Measurements from ENCODE around the gene MAPK8. TPM values are rescaled to one million over a fixed set of nuclear protein-coding genes. Genes with fewer than 3 reads are reported as not detected.

Gene MAPK8
- total and polyA plus RNA-seq, 9 of the 15 experiments (the other 6 are each of a cell fraction or from before 2014, with no cell fraction given): 6.4 to 159 (median 71.0) TPM

DNA sequence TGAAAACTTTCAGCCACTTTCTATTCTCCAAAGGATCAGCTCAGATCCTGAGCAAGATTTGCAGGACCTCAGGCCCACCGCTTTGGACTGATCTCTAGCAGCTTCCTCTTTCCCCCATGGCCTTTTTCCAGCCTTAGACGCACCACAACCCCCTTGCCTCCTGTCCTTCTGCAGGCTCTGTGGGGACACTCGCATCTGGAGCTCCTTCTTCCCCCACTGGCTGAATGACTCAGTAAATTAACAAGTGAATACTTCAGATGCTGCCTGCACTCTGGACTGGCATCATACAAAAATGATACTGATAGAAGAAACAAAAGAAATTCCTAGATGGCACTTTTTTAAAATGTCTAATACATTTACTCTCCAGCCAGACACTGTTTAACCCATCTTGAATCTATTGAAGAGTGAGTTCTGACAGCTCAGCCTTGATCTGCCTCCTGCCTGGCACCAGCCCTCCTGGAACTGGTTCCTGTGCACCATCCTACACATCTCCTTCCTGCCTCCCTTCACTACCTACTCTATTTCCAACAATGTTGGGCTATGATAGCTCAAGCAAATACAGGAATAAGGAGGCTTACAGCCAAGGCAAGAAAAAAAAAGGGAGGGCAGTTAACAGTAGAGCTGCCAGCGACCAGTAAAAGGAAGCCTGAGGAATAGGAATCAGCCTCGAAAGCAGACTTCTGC lies 35.3 kb upstream of the MAPK8 start (continued):
- TF ChIP-seq ZNF699 (CRISPR knock-in tag; IDR thresholded peaks at IDR 0.05; ENCODE audit: insufficient replicate concordance) (no peak), ZC3H8 (IDR thresholded peaks at IDR 0.05) (no peak), U2AF1 (optimal IDR thresholded peaks at IDR 0.05; ENCODE audit: low read depth, low read length) (no peak), SP1 (CRISPR knock-in tag; IDR thresholded peaks at IDR 0.05) (no peak)
- TF ChIP-seq, protein P1, sequence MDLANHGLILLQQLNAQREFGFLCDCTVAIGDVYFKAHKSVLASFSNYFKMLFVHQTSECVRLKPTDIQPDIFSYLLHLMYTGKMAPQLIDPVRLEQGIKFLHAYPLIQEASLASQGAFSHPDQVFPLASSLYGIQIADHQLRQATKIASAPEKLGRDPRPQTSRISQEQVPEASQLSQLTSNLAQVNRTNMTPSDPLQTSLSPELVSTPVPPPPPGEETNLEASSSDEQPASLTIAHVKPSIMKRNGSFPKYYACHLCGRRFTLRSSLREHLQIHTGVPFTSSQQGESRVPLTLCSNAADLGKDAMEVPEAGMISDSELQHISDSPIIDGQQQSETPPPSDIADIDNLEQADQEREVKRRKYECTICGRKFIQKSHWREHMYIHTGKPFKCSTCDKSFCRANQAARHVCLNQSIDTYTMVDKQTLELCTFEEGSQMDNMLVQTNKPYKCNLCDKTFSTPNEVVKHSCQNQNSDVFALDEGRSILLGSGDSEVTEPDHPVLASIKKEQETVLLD (IDR thresholded peaks at IDR 0.05): no peak

DNA sequence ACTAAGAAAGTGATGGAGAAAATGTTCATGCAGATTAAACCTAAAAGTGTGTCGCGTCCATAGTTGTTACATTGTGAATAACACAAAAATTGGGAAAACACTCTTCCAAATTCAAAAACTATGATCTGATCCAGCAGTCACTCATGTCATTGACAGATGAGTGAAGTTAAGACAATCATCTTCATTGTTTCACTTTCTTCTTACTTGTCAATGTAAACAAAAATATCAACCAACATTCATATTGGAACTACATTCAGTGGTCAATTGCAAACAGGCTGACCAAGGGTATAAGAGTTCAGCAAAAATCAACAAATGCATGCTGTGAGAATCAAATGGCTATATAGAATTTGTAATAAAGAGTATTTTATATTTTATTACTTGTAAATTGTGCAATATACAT lies 33.8 kb upstream of the MAPK8 start:
- Histone ChIP-seq H3K9me1 (ENCODE audit: control insufficient read depth, insufficient read depth, low read length) (no peaks in the 10 kb centered on the region), H3K9ac (ENCODE audit: insufficient read depth in 1 of 2, low read depth in 2 of 2, low read length in 2 of 2) (no peak overlapping the region), H3K27me3 (ENCODE audit: control insufficient read depth in 2 of 2, insufficient read depth in 2 of 2, low read length in 2 of 2) (peaks cover 12 to 28% of the 10 kb centered on the region in 2 experiments), H4K20me1 (replicated peaks; ENCODE audit: control insufficient read depth, insufficient read depth, low read length) (no peaks in the 10 kb centered on the region), H3K4me1 (replicated peaks in 1 of 2; ENCODE audit: control insufficient read depth in 2 of 2, insufficient read depth in 2 of 2, low read length in 2 of 2) (no peaks in the 10 kb centered on the region), H3K79me2 (ENCODE audit: control insufficient read depth, insufficient read depth, low read length) (no peaks in the 10 kb centered on the region), H3K4me3 (no peak overlapping the region), H3K9me3 (replicated peaks; ENCODE audit: control insufficient read depth, insufficient read depth, low read depth, low read length) (no peaks in the 10 kb centered on the region), H2AFZ (ENCODE audit: low read depth, low read length) (no peak overlapping the region), H3K36me3 (ENCODE audit: control insufficient read depth, insufficient read depth, low read length) (no peaks in the 10 kb centered on the region), H3K27ac (ENCODE audit: extremely low read depth, low read depth, low read length) (no peak overlapping the region), H3K4me2 (ENCODE audit: insufficient read depth, low read length) (no peak overlapping the region)
- no peak for DNase-seq (ENCODE audit: extremely low read depth in 1 of 4, low spot score in 3 of 4)
- ChIA-PET CTCF (ENCODE audit: low intra/inter-chr PET ratio) (no interaction called here), POLR2A (interaction anchor here (1.5 kb wide), 1 partner anchor 46 kb away, joined by 3 read pairs; no protein-coding TSS in a partner anchor)
- TF ChIP-seq XRCC5 (IDR thresholded peaks at IDR 0.05; ENCODE audit: low read depth, low read length): no peak
- TF ChIP-seq PPARD (CRISPR knock-in tag; IDR thresholded peaks at IDR 0.05): no peak
- no peak for TF ChIP-seq CEBPG (CRISPR knock-in tag; IDR thresholded peaks at IDR 0.05)
- peak in 1 of 2 experiments; percentile 67; a peak in 1 of 4 replicates for TF ChIP-seq CEBPG (tag; conservative IDR thresholded peaks at IDR 0.05 in 1 of 2, IDR thresholded peaks at IDR 0.05 in 1 of 2)
- 17% methylated on average over 2 of the region's 2 CpGs for WGBS (ENCODE audit: insufficient coverage, low coverage, missing lambda C conversion rate)
- no peak for ATAC-seq
- in situ Hi-C loops (cut with MboI) (no loop called here), intact Hi-C loops (cut with micrococcal nuclease) (no loop called here)
- FAIRE-seq: no peak
- no TSS peak for BruUV-seq (replicated peaks)

All from K562 (cell line).